ENCODE results near the gene ERICH6B.
"Not testable (repeated sequence)": the region's sequence is repeated elsewhere in the genome, so short reads cannot be mapped to it uniquely, and the experiment has no call there.

The ERICH6B gene
- 0 reads per million in 3 experiments for total RNA-seq

DNA sequence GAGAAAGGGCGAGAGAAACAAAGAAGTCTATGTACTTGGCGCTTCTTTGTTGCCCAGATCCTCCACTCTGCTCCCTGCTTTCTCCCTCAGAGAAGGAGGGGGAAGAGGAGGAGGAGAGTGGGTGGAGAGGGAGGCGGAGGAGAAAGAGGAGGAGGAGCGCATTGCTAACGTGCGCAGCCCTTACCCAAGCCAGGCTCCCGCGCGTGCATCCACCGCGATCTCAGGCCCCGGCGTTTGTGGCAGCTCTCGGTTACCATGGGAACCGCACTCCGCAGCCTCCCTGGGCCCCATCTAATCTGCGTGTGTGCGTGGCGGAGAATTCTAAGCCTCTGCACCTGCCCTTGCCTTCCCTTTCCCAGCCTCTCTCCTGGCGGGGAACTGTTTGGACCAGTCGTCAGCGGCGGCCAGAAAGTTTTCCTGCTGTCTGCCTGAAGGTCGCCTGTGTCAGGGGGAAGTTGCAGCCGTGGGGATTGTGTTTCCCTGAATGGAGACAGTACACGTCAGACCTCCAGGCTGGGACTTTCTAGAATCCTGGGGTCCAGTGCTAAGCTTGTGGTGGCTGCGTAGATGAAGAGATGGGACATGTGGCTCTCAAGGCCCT is at the start of gene ERICH6B:
TSS of gene ERICH6B (minus strand) at position 239 of the 601 bp plus-strand sequence. CDS start 18,734 bp downstream, outside the sequence.
- no peak for DNase-seq

DNA sequence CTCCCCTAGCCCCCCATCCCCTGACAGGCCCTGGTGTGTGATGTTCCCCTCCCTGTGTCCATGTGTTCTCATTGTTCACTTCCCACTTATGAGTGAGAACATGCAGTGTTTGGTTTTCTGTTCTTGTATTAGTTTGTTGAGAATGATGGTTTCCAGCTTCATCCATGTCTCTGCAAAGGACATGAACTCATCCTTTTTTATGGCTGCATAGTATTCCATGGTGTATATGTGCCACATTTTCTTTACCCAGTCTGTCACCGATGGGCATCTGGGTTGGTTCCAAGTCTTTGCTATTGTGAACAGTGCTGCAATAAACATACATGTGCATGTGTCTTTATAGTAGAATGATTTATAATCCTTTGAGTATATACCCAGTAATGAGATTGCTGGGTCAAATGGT is 47.4 kb upstream of the ERICH6B start:
- not testable (repeated sequence) for DNase-seq

DNA sequence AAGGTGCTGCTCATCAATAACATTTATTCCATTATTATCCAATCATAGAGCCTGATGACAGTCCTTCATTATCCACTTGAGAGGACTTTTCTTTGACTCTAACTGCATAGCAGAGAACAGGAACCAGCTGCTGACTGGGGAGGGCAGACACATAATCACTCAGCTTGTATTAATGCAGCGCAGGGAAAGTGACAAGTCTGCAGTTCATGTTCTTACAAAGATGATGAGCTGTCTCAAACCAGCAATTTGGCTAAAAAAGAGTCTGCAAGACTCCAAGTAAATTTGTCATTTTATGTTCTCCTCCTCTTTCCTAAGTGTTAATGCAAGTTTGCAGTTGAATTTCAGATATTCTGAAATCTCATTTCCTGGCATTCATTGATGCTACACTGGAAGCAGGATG is 46.6 kb upstream of the ERICH6B start:
- DNase-seq, result no peak

DNA sequence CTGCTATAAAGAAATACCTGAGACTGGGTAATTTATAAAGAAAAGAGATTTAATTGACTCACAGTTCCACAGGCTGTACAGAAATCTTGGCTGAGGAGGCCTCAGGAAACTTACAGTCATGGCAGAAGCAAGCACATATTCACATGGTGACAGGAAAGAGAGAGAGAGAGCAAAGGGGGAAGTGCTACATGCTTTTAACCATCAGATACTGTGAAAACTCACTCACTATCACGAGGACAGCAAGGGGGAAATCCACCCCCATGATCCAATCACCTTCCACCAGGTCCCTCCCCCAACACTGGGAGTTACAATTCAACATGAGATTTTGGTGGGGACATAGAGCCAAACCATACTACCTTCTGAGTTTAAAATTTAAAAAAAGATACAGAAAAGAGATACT is 44.9 kb upstream of the ERICH6B start:
- not testable (repeated sequence) for DNase-seq

DNA sequence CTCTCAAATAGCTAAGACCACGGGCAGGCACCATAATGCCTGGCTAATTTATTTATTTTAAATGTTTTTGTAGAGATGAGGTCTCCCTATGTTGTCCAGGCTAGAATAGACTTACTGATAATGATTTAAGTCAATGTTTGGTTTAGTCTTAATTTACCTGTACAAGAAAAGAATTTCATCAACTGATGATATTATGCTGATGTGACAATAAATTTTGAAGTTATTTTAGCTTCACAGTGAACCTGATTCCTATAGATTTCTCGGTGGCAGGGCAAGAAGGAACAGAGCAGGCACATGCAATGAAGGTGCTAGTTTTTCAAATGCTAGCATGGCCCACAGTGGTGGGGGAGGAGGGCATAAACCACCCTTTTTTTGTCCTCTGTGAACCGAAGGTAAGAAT is 44.0 kb upstream of the ERICH6B start:
- DNase-seq, result no peak

DNA sequence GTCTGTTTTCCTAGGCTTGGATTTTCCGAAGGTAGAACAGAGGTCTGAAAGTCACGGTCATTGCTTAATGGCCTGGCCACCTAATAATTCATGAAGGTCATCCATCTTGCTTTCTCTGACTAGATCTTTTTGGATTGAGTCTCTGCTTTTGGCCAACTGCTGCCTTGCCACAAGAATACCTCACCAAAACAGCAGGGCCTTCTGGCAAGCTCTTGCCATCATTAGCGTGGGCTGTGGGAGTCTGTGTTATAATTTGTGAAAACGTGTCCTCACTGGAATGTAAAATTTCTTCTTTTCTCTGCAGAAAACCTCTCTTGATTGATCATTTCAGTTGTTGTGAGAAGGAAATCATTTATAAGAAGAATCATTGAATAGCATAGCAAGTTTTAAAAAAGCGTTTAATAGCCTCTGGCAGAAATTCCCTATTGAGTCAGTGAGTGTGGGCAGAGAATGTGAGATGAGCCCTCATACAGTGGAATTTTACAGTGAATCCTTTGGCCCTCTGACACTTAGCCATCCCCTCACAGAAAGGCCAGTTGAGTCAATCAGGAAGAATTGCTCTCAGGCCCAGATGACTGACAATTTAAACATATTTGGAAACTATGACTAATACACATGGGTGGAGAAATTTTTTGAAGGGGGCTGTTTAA is 43.2 kb upstream of the ERICH6B start:
- no peak for DNase-seq

DNA sequence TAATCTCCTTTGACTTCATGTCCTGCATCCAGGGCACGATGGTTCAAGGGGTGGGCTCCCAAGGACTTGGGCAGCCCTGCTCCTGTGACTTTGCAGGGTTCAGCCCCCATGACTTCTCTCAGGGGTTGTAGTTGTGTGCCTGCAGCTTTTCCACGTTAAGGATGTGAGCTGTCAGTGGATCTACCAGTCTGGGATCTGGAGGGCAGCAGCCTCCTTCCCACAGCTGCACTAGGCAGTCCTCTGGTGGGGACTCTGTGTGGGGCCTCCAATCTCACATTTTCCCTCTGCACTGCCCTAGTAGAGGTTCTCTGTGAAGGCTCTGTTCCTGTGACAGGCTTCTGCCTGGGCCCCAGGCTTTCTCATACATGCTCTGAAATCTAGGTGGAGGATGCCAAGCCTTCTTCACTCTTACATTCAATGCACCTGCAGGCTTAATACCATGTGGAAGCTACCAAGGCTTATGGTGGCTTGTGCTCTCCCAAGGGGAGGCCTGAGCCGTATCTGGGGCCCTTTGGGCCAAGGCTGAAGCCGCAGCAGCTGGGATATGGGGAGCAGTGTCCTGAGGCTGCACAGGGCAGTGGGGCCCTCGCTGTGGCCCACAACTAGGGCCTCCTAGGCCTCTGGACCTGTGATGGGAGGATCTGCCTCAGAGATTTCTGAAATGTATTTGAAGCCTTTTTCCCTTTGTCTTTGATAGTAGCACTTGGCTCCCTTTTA is 39.3 kb upstream of the ERICH6B start:
- DNase-seq, result no peak

DNA sequence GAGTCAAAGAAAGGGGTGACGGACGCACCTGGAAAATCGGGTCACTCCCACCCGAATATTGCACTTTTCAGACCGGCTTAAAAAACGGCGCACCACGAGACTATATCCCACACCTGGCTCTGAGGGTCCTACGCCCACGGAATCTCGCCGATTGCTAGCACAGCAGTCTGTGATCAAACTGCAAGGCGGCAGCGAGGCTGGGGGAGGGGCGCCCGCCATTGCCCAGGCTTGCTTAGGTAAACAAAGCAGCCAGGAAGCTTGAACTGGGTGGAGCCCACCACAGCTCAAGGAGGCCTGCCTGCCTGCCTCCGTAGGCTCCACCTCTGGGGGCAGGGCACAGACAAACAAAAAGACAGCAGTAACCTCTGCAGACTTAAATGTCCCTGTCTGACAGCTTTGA is 29.7 kb upstream of the ERICH6B start:
- DNase-seq, result not testable (repeated sequence)

DNA sequence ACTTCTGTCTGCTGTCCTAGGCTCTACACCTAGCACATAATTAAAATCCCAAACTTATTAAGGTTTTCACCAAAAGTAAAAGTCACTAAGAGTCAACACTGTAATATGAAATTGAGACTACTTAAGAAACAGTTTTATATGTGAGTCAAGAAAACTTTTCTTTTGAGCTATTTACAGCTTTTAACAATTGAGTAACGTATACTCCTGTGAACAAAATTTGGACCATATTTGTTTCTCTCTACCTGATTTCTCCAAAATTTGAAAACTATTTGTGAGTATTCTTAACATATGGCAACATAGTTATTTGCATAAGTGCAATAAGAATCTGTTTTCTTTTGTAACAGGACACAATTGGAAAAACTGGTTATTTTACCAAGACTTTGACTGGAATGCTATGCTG is 26.6 kb upstream of the ERICH6B start:
- DNase-seq, result not testable (repeated sequence)

DNA sequence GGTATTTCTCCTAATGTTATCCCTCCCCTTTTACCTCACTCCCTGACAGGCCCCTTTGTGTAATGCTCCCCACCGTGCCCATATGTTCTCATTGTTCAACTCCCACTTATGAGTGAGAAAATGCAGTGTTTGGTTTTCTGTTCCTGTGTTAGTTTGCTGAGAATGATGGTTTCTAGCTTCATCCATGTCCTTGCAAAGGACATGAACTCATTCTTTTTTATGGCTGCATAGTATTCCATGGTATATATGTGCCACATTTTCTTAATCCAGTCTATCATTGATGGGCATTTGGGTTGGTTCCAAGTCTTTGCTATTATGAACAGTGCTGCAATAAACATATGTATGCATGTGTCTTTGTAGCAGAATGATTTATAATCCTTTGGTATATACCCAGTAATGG is 19.8 kb upstream of the ERICH6B start:
- DNase-seq, result not testable (repeated sequence)

DNA sequence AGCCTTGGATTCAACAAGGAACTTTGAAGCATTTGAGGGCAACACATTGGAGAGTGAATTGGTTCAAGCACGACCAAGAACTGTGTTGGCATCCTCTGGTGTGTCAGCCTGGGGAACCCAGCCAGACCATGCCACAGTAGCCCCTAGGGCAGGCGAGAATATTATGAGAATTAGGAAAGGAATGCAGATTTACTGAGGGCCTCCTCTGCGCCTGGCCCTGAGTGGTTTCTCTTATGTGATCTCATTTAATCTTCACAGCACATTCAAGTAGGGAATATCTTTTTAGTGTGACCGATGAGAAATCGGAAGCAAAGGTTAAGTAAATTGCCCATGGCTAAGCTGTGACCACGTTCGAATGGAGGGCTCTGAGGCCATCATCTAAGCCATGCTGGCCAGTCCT is 15.3 kb upstream of the ERICH6B start:
- no peak for DNase-seq

DNA sequence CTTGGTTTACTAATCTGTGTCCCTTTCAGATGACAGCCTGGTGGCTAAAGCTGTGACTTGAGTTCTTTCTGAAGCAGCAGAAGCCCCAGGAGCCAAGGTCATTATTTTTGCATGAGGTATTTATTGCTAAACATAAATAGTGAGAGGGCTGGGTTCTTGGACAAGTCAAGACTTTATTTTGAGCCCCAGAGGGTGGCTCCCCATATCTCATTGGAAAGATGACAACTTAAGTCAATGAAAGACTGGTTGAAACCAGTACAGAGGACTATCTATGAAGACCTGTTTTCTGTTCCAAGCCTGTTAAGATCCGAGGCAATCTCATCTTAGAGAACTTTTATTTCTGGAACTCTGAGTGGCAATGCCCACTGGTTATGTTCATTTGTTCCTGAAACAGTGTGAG is 14.4 kb upstream of the ERICH6B start:
- no peak for DNase-seq

DNA sequence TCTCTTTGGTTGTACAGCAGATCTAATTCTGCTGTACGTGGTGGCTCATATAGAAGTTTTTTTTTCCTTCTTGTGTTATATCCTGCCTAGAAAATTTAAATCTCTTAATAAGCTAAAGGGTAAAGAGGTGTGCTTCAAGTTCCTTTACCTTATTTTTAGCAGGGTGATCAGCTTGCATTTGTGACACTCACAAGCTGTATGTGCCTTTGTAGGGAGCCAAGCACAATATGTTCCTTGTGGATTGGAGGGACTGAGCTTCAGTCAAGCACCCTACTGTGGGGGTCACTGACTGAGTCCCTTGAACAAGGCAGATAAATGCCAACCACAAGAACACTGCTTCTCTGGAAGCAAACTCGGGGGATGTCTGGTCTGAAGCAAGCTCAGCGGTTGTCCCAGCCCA is 12.6 kb upstream of the ERICH6B start:
- no peak for DNase-seq

DNA sequence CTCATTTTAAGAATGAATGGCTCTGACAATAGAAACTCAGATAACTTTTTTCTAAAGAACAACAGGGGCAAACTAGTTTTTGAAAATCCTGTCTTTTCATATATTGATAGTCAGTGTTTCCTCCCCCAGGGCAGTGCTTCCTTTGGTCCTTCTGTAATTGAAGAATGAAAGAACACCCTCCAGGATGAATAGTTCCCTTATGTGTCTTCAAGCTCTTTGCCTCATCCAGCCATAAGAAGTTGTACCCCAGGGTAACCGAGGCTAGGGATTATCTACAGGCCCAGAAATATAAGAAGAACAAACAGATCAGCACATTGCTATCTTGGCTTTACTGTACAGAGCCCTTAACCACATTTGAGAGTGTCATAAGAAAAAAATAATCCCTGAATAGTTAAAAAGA is 12.1 kb upstream of the ERICH6B start:
- DNase-seq, result no peak

DNA sequence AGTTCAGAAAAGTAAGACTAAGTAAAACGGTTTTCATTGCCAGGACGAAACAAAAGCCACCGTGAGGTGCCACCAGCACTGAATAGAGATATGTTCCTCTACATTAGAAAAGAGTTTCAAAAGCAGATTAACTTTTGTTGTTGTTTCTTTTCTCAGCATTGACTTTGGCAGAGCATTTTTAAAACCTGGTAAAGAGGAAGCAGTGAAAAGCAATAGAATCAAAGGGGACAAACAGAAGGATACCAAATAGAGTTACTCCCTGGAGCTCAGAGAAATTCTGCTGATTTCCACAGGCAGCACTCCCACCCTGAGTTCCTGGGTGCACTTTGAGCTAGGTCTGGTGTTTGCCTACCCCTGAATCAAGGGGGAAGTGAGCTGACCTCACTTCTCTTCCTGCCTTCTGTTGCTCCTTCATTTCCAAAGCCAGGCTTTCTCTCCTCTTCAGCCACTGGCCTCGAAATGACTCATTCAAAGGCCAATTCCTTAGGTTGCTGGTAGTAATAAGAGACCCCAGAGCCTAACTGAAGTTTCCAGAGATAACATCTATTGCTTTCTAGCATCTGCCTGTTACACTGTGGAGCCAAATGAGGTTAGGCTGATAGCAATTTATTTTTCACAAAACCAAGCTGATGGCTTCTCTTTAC is 11.3 kb upstream of the ERICH6B start:
- no peak for DNase-seq

DNA sequence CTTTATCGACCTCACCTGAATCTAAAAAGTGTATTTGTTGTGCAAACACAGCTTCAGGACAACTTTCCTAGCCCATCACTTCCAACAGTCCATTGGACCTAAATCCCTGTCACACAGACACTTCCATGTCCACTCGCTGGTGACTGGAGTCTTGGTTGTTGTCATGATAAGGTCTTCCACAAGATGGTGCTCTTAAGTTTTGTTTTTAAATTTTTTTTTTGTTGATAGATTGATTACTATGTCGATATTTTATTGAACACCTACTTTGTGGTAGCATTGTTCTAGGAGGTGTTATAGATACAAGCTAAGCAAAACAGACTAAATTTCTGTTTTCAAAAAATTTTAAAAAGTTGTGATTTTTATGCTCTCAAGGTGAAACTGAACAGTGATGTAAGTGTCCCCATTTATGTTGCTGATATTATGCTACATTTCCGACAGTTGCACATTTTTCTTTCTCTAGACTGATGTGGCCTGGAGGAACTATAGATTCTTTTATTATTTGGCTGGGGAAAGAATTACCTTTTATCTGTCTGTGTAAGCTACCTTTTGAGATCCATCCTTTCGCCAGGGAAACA is 8.1 kb upstream of the ERICH6B start:
- DNase-seq, result no peak

DNA sequence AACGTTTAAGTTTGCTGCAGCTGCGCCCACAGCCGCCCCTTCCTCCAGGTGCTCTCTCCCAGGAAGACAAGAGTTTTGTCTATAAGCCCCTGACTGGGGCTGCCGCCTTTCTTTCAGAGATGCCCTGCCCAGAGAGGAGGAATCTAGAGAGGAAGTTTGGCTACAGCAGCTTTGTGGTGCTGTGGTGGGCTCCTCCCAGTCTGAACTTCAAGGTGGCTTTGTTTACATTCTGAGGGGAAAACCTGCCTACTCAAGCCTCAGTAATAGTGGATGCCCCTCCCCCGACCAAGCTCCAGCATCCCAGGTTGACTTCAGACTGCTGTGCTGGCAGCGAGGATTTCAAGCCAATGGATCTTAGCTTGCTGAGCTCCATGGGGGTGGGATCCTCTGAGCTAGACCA is 6.4 kb upstream of the ERICH6B start:
- no peak for DNase-seq

DNA sequence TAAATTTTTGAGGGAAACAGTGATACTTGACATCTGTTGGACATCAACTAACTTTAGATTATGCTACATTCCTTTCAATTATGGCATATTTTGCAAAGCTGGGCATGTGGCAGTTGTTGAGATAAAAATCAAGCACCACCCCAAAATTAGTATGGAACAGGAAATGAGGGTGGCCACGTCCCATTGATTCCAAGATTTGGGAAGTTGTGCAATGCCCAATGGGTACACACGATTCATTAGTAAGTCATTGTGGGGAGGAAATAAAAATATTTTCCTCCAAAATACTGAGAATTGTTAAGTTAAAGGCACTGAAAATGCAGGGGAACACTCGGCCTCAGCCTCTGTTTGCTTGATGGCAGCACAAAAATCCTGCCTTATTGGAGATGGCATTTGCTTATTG is 7.6 kb downstream of the ERICH6B start:
- no peak for DNase-seq

DNA sequence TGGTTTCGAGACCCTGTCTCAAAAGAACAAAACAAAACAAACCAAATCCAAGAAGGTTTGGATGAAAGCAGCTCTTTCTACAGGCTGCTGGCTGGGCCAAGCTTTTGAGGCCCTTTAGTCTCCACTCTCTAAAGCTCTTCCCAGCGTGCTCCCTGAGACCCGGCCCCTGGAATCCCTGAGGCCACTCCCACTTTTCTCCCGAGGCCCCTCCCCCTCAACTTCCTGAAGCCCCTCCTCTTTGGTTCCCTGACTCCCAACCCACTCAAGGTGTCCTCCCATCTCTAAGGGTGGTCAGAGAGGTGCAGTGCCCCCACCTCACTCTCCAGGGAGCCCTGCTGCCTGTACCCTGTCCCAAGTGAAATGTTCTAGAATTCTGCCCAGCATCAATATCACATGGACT is 10.6 kb downstream of the ERICH6B start:
- no peak for DNase-seq

DNA sequence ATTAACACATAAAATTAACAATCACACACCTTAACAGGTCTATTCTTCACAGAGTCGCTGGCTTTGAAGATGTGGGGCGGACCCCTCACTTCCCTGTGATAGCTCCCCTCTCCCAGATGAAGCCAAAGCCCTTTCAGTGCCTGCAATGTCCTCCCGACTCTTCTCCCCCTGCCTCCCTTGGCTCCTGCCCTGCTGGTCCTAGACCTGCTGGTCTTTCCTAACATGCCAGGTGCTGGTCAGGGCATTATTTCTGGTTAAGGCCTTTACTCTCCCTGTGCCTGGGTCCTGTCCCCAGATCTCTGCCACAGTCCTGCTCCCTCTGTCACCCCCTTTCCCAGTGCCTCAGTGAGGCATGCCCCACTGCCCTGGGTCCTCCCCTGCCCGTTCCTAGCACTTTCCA is 12.2 kb downstream of the ERICH6B start:
- DNase-seq, result no peak

DNA sequence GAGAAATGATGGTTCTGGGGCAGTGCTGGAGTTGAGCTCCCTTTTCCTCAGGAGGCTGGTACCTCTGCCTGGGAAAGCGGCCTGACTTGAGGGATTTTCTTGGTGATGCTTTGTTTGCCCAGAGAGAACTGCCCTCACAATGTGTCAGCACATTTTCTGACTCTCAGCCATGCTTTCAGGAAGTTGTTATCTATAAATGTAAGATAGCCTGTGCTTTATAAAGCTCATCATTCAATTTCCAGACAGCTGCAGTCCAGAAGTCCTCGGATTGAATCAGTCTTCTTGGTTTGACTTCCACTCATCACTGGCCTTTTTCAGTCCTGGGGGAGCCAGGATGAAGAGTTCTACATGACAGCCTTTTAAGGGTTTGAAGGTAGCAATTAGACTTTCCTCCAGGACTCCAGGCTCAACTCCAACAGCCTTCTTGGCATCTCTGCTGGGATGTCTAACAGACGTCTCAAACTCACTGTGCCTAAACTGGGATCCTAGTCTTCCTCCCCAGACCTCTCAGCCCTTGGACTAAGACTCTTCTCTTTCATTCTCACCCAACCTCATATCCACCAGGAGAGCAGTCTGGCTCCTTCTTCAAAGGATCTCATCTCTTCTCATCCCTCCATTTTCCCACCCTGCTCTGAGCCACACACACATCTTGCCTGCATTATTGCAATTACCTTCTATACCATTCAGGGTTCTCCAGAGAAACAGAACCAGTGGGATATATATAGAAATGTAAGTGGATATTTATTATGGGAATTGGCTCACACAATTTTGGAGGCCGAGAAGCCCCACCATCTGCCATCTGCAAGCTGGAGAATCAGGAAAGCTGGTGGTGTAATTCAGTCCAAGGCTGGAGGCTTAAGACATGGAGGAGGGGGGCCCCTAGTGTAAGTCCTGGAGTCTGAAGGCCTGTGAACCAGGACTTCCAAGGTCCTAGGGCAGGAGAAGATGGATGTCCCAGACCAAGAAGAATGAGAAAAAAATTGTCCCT is 13.1 kb downstream of the ERICH6B start:
- DNase-seq, result no peak

DNA sequence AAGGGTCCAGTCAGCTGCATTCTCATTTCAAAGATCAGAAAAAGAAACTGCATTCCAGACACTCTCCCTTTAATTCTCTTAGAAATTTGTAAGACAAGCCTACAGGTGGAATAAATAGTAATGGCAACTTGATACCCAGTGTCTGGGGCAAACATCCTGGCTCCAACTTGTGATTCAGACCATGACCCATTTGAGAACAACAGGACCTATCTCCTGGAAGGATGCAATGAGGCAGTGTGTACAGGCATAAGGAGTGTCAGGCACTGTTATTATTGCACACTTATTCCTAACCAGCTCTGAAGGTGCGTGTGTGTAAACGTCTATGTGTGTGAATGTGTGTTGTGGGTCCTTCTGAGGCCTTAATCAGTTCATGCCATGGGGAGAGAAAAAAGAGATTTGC is 13.9 kb downstream of the ERICH6B start:
- no peak for DNase-seq

Measured in central memory CD4-positive, alpha-beta T cell (primary cell).